ENCODE data around the gene RGS6.

The RGS6 gene

GRCh38 chr14:72164420-72165228 is 232.4 kb downstream of the RGS6 start:
- DNase-seq (ENCODE audit: low read depth) = no peak

GRCh38 chr14:72165229-72165698 is 233.0 kb downstream of the RGS6 start:
- no peak for DNase-seq (ENCODE audit: low read depth)

DNA sequence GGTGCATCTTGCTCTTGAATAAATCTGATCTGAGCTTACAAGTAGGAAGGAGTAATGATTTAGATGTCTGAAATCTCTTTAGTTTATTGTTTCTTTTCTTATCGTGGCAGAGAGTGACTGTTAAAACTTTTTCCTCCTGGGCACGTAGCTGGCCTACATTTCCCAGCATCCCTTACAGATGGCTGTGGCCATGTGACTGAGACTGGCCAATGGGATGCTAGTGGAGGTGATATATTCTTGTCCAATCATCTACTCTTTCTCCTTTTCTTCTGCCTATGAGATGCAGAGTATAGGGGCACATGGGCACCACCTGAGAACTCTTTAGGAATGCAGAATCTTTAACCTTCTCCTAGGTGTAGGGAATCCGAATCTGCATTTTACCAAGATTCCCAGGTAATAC is 237.3 kb downstream of the RGS6 start:
- no peak for DNase-seq (ENCODE audit: low read depth)

DNA sequence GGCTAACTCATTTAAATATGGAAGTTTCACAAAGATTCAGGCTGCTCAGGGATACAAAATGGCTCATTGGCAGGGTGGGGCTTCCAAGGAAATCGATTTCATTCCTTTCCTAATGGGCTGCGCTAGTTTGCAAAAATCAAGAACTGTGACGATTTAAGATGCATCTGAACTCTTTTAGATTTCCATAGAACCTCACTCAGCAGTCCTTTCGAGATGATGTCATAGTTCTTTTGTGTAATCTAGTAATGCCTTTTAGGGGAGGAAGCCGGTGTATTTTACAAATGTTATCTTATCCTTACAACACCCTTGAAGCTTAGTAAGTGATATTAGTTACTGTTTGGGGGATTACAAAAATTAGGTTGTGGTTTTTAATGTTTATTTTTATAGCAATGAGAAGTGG is 239.8 kb downstream of the RGS6 start:
- no peak for DNase-seq (ENCODE audit: low read depth)

DNA sequence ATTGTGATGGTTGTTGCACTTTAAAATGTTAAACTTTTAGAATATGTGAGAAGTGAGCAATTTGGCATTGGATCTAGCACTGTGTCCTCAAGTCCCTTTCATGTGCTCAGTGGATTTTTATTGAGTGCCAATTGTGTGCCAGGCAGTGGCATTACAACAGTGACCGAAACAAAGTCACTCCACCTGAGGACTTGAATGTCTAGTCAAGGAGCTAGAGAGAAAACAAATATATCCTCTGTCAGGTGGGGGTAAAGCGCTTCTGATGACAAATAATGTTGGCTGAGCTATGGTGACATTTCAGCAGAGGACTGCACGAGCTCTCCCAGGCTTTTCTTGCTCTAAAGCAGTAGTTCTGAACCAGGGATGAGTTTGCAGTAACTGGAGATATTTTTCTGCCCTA is 240.4 kb downstream of the RGS6 start:
- no peak for DNase-seq (ENCODE audit: low read depth)

GRCh38 chr14:72173038-72173720 is 240.9 kb downstream of the RGS6 start:
- no peak for DNase-seq (ENCODE audit: low read depth)

DNA sequence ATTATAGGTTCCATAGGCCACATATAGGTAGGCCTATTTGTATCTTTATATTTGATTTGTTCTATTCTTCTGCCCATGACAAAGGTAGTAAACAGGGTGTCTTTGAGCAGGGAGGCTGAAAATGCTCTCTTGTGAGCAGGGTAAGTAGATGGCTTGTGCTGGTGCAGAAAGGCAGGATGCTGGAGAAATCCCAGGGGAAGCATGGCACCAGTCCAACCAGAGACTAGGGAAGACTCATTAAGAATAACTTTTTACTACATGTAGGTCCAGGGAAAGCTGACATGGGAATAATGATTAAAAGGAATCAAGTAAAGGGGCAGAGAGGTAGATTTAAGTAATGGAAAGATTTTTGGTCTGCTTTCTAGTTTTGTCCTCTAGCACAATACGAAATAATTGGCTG is 245.0 kb downstream of the RGS6 start:
- DNase-seq (ENCODE audit: low read depth) = no peak

DNA sequence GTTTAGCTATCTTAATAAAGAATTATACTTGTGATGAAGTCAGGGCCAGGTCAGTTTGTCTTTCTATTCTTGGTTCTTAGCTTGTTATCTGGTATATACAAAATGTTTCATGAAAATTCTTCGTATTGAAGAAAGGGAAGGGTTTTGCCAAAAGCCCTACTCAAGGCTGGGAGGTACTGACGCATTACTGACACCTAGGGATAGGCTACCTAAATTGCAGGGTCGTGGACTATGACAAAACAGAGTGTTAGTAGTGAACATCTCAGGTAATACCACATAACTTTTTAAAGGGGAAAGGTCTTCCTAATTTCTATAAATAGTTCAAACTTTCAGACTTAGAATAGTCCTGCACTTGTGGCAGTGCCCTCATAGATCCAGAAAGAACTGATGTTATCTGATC is 246.3 kb downstream of the RGS6 start:
- no peak for DNase-seq (ENCODE audit: low read depth)

GRCh38 chr14:72182708-72183432 is 250.6 kb downstream of the RGS6 start:
- no peak for DNase-seq (ENCODE audit: low read depth)

- no peak for DNase-seq (ENCODE audit: low read depth)
Measured at GRCh38 chr14:72183631-72184030, 251.4 kb downstream of the RGS6 start.

- no peak for DNase-seq (ENCODE audit: low read depth)
Measured at GRCh38 chr14:72186523-72186922, 254.3 kb downstream of the RGS6 start.

DNA sequence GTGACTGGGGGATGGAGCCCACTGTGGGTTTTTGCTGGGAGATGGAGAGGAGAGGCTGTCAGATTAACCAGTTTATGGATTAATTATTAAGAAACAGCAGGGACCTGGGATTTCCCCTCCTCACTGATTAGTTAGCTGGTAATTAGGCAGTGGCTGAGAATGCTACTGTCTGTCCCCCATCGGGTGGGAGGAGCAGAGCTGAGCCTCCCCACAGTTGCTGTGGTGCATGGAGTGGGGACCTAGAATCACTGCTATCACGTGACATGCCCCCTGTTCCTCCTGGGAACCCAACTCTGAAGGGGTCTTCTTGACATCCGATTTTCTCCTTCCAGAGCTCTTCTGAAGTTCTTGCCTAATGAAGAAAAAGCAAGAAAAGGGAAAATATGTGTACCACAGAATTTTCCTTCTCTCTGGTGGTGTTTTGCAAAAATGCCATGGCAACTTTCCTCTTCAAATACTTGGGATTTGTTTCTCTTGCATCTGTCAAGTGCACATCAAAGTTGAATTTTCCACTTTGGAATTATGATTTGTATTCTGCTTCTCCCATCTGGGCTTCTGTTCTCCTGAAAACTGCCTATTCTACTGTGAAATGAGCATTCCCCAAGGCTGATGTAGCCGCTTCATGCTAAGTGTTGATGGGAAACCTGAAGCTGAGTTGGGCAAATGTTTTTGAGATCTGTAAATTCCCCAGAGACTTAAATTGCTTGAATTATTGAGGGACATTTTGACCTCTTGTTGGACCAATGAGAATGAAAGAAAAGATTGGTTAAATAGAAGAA is 264.2 kb downstream of the RGS6 start:
- DNase-seq (ENCODE audit: low read depth) = no peak

DNA sequence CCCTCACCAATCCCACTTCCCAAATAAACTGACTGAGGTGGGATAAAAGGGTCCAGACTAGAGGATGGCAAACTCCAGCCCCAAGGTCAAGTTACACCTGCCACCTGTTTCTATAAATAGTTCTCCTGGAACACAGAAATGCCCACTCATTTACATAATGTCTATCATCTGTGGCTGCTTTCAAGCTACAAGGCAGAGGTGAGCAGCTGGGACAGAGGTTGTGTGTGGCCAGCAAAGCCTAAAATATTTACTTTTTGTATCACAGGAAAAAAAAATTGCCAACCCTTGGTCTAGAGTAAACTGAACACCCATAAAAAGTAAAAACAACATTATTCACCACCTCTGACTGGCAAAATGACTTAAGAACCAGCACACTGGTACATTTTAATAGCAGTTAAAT is 269.4 kb downstream of the RGS6 start:
- no peak for DNase-seq (ENCODE audit: low read depth)

- DNase-seq (ENCODE audit: low read depth) = no peak
Measured at GRCh38 chr14:72213424-72213823, 281.2 kb downstream of the RGS6 start.

DNA sequence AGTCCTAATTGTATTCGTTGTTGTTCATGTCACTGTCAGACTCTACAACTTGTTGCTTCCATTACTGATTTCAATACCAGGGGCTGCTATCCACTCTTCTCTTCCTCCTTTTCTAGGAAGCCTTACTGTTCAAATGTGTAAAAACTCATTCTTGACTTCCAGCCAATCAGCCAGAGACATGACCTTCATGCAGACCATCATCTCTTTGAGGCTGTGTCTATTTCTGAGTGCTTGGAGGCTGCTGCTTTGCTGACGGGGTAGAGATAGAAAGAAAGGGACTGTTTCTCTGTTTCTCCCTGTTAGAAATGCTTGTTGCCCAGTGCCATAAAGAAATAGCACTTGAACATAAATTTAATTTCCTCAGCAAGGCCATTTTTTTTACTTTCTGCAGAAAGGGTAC is 282.9 kb downstream of the RGS6 start:
- no peak for DNase-seq (ENCODE audit: low read depth)

DNA sequence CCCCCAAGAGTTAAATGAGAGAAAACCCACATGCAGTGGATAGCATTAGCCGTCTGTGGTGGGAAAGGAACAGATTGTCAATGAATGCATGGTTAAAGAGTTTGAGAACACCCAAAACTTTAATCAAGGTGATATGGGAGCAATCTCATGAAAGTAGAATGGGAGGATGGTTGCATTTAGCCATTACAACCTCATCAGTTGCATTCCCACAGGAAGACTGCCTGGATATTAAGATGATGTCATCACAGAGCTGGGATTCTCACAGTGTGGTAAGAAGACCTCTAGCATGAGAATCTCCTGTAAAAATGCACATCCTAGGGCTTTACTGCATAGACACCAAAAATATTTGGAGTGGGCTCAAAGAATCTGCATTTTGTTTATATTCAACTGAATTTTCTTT is 284.9 kb downstream of the RGS6 start:
- no peak for DNase-seq (ENCODE audit: low read depth)

DNA sequence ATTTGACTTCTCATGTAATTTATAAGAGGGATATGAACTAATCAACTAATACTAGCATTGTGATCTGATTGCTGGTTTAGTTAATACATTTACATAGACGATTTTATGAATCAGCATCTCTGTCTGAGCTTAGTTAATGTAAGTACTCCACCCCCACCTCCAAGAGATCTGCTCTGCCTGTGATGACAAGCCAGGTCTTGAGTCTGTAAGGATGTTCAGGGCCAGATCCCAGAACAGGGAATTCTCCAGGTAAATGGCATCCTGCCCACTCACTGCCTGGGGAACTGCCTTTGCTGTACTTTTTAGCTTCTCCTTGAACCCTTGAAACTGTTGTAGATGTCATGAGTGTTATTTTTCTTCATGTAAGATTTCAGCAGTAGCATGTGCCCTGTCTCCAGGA is 289.8 kb downstream of the RGS6 start:
- no peak for DNase-seq (ENCODE audit: low read depth)

GRCh38 chr14:72236629-72237028 is 304.4 kb downstream of the RGS6 start:
- DNase-seq (ENCODE audit: low read depth) = no peak

GRCh38 chr14:72237722-72238666 is 305.8 kb downstream of the RGS6 start:
- DNase-seq (ENCODE audit: low read depth) = no peak

GRCh38 chr14:72243309-72244293 is 311.4 kb downstream of the RGS6 start:
- no peak for DNase-seq (ENCODE audit: low read depth)
